Embryonic facial prominence (tissue), 1 donor: ENCODE data around the gene OTX2.

Experiments used
- DNase-seq: peaks from one replicate; pipeline ENCODE4 v3.0.0-alpha.2; 2016; ENCODE audit errors: extremely low spot score

Gene OTX2

DNA sequence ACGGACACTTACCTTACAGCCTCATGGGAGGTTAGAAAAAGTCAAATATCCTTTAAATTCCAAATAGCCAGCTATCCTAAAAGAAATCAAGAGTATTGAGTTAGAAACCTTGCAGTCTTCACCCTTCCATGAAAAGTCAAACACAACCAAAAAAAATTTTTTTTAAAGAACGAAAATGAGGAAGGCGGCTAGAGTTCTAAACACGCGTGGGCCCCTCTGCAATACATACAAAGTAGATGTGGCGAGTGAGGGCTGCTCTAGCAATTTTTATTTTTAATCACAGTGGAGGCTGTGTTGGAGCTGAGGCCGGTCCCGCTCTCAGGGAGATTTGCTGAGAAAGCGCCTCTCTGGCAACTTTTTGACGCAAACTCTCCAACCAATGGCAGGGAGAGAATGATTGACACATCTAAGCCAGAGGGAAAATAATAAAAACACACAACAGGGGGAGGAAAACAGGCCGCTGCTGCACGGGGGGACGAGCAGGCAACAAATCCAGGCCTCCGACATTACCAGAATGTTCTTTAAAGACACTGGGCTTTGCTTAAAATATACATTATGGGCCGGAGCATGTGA is at the start of gene OTX2:
TSS of gene OTX2 (minus strand) at position 333 of the 573 bp plus-strand sequence. CDS start 5,023 bp downstream, outside the sequence.
- no peak for DNase-seq

DNA sequence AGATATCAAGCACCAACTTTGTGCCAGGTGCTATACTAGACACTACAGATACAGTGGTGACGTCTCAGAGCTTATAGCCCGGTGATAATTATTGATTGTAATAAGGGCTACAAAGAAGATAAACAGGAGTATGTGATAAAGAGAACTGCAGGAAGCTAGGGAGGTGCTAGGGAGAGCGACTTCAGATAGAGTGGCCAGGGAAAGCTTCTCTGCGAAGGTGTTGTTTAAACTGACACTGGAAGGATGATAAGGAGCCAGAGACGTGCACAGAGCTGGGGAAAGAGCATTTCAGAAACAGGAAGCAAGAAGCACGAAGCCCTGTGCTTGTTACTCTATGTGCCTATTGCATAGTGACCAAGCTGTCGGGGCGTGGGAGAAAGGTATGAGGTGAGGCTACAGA is 48.1 kb upstream of the OTX2 start:
- no peak for DNase-seq

DNA sequence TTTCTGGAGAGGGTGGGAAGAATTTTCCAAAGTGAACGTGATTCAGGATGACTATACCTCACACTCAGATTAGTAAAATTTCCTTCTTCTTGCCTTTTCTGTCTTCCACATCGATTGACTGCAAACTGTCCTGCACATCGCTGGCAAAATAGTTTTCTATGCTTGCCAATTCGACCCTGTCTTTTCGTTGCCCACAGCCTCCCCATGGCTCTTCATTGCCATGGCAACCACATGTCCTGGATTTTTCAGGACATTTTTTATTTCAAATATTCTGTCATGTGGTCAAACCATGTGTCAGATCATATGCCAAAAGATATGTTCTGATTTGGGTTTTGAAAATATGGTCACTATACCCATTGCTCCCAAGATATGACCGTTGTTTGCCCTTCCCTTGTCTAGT is 46.9 kb upstream of the OTX2 start:
- no peak for DNase-seq

DNA sequence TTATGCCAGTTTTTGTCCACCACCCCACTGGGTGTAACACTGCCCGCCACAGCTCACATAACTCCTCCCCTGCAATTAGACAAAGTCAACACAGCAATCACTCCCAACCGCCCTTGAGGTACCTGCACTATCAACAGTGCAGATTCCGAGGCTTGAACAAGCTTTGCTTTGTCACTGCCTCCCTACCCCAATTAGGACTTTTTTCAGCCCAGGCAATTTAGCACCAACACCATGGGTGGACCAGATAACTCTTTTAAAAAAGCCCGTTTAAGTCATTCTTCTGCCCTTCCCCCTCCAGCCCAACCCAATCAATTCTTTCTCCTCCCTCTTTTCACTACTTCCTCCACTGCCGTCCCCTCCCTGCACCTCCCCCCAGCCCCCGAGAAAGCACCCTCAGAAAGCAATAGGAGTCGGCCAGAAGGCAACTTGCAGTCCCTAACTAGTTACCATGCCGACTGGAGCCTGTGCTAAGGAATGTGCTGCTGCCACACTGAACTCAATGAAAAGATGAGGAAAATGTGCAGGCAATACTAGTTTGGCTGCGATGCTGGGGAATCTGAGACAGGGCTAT is 45.7 kb upstream of the OTX2 start:
- peak; percentile 9 for DNase-seq

DNA sequence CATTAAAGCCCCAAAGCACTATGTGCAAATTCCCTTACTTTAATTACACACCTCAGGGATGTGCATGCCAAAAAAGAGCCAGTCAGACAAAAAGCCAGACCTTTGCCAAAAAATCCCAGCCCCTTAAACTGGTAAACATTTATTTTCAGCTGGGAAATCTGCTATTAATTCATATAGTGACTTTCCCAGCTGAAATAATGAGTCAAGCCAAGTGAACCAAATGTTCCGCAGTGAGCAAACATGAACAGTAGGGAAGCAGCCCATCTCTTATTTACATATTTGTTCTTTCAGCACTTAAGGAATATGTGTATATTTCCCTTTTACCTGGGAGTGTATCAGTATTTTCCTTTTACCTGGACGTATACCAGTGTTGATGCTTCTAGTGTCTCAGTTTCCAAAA is 44.0 kb upstream of the OTX2 start:
- no peak for DNase-seq

DNA sequence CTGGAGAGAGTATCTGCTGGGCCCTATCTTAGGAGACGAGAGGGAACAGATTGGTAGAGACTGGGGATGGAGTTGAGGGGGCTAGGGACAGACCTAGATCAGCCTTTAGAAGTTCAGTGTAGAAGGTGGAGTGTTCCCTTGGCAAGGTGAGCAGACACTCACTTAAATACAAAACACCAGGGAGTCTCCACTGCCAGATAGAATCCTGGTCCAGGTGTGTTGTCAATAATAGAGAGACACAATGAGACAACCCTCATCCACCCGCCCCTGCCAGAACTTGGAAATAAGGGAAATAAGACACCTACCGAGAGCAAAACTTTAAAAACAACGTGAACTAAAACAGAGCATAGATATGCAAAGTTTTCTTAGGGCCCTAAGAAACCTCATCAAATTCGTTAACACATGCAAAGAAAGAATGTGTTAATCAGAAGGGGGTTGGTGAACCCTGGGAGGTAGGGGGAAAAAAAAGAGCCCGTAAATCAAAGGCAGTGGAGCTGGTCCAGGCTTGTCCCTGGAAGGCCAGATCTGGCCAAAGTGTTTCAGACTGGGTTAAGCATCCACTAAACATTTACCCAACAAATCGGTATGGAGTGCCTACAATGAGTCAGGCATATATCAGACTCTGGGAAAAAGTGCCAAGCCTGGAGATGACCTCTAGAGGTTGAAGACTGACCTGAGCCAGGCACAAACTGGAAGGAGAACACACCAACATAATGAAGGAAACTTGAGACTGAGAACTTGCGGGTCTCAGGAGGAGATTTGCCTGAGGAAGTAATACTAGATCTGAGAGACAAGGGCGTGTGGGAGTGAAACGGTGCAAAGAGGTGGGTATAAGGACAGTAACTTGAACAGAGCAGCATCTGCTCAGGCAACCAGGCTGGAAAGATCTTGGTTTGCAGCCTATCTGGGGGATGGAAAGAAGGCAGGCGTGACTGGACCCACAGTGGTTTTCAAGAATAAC is 37.0 kb upstream of the OTX2 start:
- no peak for DNase-seq

DNA sequence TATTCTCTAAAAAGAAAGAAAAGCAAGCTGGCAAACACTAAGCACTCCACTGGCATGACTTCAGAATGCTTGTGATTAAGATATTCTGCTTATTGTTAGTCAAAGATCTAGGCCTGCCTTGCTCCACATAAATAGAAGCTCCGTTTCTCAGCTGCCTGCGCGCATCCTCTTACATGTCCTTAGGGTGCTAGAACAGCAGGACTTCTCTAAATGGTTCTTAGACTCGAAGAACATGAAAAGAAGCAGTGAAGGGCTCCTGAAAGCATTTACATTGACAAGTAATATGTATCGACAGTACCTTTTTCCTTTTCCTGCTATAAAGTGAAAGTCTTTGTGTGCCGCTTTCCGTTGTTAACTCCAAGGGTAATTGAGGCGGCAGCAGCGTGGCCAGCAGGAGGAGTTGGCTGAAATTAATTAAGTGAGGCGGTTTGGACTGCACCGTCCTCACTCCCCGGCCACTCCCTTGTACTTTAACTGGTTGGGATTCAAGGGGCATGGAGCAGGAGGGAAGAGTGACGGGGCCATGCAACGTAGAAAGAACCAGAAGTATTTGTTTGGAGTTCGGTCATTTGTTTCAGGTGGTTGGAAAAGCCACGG is 34.2 kb upstream of the OTX2 start:
- no peak for DNase-seq

DNA sequence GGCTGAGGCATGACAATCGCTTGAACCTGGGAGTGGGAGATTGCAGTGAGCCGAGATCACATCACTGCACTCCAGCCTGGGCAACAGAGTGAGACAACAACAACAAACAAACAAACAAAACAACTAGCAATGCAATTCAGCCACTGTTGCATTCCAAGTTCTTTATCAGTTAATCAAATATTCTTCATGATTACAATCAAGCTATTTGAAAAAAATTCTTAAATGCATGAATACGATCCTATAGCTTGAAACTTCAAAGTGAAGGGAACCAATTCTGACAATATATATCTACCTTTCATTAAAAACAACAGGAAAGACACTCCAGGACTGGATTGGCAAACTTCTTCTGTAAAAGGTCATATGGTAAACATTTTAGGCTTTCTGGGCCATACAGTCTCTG is 31.3 kb upstream of the OTX2 start:
- DNase-seq = no peak

DNA sequence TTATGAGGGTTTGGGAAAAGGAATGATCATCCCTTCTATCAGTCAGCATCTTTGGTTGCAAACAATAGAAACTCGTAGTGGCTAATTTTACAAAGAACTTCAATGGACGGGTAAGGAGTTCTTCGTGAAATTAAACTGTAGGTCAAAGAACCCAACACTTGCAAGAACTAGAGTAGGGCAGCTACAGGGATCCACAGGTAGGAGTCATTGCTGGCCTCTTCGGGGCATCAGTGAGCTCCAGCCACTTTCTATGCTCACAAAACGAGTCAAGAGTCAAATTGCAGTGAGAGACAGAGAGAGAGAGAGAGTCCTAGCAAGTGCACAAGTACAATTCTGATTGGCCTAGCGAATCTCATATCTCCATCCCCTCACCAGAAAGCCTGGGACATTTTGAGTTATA is 29.9 kb upstream of the OTX2 start:
- DNase-seq = no peak

DNA sequence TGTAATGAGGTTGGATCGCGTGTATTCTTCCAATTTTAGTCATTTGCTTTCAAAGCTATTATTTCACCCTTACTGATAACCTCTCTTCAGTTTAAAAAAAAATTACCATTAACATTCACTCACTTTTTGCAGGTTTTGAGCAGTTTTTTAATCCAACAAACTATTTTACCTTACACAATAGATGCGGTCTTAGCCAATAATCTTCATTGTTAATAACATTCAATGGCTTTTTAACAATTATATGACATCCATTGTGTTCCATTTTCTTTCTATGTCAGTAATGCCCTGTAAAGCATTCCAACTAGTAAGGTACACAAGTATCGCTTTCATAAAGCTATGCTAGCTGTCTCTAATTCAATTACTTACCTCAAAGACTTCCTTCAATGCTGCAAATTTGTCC is 18.9 kb upstream of the OTX2 start:
- DNase-seq = no peak

DNA sequence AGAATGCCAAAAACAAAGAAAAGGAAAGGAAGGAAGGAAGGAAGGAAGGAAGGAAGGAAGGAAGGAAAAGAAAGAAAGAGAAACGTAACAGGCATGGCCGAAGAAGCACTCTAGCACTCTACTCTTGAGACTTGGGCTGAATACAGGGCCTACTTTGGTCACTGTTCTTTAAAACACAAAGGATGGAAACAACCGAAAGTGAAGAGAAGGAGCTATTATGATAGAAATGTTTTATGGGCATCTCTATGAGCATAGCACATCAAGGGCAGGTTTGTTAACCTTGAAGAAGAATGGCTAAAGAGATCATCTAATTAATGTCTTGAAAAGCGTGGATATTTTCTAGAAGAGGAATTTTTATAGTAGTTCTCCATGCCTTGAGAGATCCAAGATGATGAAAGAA is 15.9 kb upstream of the OTX2 start:
- no peak for DNase-seq

DNA sequence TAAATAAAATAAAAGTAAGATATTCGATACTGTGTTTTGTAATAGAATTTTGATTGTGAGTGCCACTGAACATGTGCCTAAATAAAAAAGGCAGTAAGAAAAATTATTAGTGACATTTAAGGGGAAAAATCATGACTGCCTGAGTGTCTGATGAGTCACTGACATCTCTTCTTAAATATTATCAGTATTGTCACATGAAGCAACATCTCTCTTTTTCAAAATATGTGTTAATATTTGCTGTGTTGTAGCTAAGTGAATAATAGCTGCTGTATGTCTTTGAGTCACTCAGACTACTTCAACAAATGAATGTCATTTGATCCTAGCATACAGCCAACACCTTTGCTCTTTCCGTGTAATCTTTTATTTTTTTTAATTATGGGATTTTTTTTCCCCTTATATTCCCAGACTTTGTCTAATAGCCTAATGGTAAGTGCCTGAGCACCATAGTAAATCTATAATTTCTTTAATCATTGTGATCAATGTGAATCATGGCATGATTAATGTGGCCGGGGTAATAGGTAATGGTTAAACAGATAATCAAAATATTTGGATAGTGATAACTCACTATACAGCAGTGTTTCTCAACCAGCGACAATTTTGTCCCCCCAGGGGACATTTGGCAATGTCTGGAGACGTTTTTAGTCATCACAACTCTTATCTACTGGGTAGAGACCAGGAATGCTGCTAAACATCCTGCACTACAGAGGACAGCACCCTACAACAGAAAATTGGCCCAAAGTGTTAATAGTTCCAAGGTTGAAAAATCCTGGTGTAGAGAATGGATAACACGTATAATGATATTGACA is 11.7 kb upstream of the OTX2 start:
- DNase-seq = no peak

DNA sequence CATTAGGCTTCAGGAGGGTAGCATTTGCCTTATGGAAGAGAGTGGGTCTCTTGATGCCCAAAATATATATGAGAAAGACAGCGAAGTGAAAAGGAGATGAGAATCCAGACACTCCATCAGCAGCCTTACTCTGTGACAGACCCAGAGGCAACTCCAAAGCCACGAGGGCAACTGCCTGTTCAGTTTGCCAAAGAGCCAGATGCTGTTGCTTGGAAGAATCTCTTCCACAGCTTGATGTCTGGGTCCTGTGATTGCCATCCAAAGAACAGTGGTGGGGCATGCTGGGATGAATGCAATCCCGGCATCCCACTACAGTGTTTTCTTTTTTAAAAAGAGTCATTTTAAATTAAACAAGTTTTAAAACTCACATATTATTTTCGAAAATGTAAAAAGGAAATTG is 10.9 kb upstream of the OTX2 start:
- DNase-seq = no peak

DNA sequence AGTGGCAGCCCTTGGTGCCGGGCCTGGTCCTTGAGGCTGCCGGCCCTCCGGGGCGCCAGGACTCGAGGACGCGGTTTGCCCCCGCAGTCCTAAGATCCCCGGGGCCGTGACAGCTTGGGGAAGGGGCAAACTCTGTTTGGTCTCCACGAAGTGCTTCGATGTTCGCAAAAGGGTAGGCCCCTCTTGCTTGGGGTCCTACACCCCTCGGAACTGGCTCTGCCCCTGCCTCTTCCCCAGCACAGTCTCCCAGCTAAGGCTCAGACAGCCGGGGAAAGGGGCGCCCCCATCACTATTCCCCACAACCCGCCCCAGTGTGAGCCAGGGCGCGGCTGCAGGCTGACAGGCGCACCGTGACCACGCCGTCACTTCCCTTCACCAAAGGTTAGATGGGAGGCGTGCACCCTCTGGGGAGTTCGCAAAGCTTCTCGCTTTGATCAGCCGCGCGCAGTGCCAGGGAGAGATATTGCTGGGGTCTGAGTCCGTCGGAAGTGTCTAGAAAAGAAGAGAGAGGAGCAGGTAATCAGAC is 7.2 kb upstream of the OTX2 start:
- DNase-seq = no peak

DNA sequence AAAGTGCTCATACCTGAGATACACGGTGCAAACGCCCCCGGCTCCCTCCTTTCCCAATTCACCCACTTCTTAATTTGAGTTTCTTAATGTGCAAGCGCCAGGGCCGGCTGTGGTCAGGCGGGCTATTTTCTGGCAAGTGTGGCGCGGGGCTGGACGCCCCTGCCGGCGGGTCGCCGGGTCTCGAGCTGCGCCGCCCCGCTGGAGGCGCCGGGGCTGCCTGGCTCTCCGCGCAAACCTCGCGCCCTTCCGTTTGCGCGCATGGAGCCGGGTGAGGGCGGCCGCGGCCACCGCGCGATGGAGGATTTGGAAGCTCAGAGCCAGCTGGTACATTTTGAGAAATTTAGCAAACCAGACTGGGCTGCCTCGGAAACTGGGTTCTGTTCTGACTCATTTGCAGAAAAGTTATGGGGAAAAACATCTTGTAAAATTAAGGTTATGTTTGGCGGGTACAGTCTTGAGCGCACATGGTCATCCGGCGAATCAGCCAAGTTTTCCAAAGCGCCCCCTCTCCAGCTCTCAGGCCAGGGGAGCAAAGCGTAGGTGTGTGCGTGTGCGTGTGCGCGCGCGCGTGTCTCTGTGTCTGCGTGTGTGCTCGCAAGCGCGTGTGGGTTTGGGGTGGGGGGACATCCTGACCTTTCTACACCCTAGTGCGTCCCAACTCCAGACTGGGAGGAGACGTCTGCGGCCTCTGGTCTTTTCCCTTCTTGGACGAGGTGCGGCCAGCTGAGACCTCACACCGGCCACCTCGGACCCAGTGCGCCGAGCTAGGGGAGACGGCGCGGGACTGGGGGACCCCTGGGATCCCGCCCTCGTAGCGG is 6.5 kb upstream of the OTX2 start:
- no peak for DNase-seq

DNA sequence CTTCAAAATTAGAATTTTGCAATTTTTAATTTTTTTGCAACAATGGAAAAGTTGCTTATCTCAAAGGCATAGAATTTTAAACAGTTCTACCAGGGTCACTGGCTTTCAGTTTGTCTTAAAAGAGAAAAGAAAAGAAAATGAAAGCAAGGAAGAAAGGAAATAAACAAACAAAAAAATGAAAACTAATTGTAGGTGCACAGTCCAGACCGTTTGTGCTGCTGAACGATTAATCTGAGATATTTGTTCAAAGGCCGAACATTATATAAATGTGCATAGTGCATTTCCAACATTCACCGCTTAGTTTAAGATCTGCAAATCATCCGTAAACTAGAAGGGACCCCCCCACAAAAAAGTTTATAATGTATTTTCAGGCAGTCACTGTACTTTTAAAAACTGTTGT is 5.5 kb upstream of the OTX2 start:
- DNase-seq = no peak

DNA sequence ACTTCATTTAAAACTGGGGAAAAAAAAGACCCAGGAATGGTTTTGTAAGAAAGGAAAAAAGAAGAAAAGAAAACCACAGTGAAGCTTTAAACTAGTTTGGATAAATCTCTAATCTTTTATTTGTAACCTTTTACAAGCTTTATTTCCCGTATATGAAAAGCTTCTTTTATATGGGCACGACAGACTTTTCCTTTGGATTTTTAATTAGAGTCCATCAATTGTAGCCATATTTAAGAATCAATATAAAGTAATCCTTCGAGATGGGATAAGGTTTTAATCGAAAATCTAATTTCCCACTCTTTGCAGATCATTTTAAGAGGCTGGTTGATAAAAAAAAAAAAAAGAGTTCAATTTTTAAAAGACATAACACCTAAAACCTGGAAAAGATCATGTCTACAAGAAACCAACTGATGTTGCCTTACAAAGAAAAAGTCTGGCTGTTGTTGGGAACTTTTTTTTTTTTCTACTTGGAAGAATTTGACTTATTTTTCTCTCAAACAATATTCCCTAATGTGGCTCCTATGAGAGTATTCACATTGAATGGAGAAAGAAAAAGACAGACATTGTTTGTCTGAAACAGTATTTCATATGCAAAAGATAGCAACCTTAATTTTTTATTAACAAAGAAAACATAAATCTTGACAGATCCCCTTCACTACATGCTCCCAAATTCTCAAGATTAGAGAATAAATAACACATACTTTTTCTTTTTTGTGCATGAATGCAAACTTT is 4.9 kb upstream of the OTX2 start:
- DNase-seq = no peak

DNA sequence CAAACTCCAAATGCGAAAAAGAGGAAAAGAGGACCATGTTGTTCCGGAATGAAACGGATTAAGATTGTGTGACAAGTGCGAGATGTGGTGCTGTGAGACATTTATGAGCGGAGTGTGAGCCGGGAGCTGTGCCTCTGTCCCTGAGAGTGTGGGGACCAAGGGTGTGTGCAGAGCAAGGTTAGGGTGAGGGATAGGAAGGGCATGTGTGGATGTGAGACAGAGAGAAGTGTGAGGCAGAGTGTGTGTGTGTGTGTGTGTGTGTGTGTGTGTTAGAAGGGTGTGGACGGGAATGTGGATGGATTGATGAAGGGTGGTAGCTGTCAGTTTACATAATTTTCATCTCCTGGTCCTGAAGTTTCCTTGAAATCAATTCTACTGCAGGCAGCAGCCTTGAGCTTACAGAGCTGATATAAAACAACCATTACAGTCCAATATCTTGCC is 4.3 kb upstream of the OTX2 start:
- DNase-seq = no peak

DNA sequence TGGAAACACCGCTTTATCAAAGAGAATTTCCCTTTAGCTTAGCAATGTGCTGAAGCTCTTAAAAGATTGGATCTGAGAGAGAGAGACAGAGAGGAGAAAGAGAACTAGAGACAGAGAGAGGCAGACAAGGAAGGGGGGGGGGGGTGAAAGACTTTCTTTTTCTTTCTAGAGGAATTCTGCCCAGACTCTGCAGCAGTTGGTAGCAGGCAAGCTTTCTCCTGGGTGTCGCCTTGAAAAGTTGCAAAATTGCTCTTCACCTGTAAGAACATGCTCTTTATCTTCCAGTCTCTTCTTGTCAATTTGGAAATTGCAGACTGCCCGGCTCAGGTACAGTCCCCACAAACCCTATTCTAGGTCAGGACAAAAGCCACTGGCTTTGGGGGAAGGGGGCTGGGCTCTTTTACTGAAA is 2.9 kb upstream of the OTX2 start:
- DNase-seq = no peak
